ENCODE data around the gene DLX1. TPM values are rescaled to one million over a fixed set of nuclear protein-coding genes. Genes with fewer than 3 reads are reported as not detected.
A peak's percentile ranks its signal among the peaks of the same experiment; 100 is the strongest.

DLX1 gene
- total RNA-seq: not detected

GRCh38 chr2:172085460-172086159, at the start of gene DLX1:
Gene DLX1 (plus strand): TSS chr2:172085507. CDS start chr2:172085678, 171 bp downstream.
- no peak within 1 kb of the TSS for H3K27ac Mint-ChIP-seq
- H3K4me1 Mint-ChIP-seq: peaks cover 20% of the 10 kb centered on the region
- H3K36me3 Mint-ChIP-seq (ENCODE audit: low read depth): peaks cover 40% of the 10 kb centered on the region
- peak within 1 kb of the TSS; percentile 75 for H3K4me3 Mint-ChIP-seq
- no peaks in the 10 kb centered on the region for H3K9me3 Mint-ChIP-seq
- peaks cover 83% of the 10 kb centered on the region for H3K27me3 Mint-ChIP-seq
- peak; percentile 13 for ATAC-seq (replicated peaks)

GRCh38 chr2:172038121-172038520, 47.2 kb upstream of the DLX1 start:
- H3K4me3 Mint-ChIP-seq: no peak overlapping the region
- no peaks in the 10 kb centered on the region for H3K9me3 Mint-ChIP-seq
- ATAC-seq (replicated peaks): no peak
- H3K27ac Mint-ChIP-seq: no peak overlapping the region
- H3K4me1 Mint-ChIP-seq: no peaks in the 10 kb centered on the region
- no peaks in the 10 kb centered on the region for H3K27me3 Mint-ChIP-seq
- H3K36me3 Mint-ChIP-seq (ENCODE audit: low read depth): no peaks in the 10 kb centered on the region

DNA sequence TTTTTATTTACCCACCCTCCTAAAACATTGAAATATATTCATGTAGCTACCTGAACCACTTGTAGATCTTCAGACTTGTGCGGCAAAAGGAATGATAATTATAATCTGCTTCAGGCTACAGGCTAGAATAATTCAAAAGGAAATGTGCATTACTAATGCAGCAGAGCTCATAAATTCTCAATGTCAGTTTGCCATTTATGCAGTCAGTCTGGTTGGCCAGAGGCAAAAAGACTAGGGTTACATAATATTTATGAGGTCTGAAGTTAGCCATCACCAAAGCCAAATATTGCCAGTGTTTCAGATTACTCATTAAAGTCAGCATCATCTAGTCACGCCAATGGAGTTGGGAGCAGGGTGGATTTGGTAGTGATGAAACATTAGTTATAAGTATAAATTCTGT, 46.7 kb upstream of the DLX1 start:
- no peaks in the 10 kb centered on the region for H3K36me3 Mint-ChIP-seq (ENCODE audit: low read depth)
- no peaks in the 10 kb centered on the region for H3K4me1 Mint-ChIP-seq
- no peak overlapping the region for H3K4me3 Mint-ChIP-seq
- H3K9me3 Mint-ChIP-seq: no peaks in the 10 kb centered on the region
- no peak overlapping the region for H3K27ac Mint-ChIP-seq
- H3K27me3 Mint-ChIP-seq: no peaks in the 10 kb centered on the region
- no peak for ATAC-seq (replicated peaks)

DNA sequence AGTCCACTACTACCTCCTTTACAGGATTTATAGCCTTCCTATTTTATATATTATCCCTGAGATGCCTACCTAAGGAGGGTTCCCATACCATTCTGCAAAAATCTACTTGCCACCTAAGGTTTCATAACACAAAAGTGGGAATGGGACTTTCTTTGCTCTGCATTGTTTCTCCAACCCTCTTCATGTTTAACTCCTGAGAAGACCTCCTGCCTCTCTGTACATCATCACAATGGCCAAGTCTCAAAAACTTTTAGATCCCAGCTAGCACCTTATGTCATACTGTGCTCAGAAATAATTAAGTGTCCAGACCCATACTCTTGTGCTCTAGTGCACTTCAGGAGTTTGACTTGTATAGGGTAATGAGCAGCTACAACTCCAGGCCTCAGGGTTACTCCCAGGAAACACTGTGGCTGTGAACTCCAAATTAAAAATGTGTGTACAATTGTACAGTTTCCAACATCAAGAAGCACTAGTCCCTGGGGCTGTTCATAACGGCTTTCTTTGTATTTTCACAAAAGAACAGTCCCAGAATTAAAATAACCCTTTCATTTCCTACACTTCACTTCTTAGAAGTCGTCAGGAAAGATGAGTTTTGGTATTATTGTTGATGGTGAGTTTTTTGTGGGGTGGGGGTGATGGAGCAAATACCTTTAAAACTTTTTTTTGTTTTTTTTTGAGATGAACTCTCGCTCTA, 46.1 kb upstream of the DLX1 start:
- H3K27me3 Mint-ChIP-seq: no peaks in the 10 kb centered on the region
- no peak overlapping the region for H3K27ac Mint-ChIP-seq
- no peak for ATAC-seq (replicated peaks)
- no peaks in the 10 kb centered on the region for H3K9me3 Mint-ChIP-seq
- H3K4me1 Mint-ChIP-seq: no peaks in the 10 kb centered on the region
- no peaks in the 10 kb centered on the region for H3K36me3 Mint-ChIP-seq (ENCODE audit: low read depth)
- H3K4me3 Mint-ChIP-seq: no peak overlapping the region

DNA sequence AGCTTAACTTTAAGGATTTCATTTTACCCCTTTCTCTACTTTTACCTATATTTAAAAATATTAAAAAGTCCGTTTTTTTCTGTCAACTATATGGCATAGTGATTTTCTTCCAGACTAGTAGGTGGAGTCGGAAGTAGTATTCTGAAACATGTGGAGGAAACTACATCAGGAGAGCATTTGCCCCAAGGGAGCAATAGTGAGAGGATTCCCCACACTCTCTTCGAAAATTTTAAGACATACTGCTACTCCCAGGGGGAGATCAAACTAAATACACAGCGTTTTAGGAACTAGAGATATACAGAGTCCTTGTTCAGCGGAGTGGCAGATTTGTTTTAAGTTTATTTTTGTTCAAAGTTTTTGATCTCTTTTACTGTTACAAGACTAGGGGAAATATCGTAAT, 45.0 kb upstream of the DLX1 start:
- Mint-ChIP-seq H3K4me1 (no peaks in the 10 kb centered on the region), H3K36me3 (ENCODE audit: low read depth) (no peaks in the 10 kb centered on the region), H3K4me3 (no peak overlapping the region), H3K27me3 (no peaks in the 10 kb centered on the region), H3K9me3 (no peaks in the 10 kb centered on the region), H3K27ac (no peak overlapping the region)
- no peak for ATAC-seq (replicated peaks)

DNA sequence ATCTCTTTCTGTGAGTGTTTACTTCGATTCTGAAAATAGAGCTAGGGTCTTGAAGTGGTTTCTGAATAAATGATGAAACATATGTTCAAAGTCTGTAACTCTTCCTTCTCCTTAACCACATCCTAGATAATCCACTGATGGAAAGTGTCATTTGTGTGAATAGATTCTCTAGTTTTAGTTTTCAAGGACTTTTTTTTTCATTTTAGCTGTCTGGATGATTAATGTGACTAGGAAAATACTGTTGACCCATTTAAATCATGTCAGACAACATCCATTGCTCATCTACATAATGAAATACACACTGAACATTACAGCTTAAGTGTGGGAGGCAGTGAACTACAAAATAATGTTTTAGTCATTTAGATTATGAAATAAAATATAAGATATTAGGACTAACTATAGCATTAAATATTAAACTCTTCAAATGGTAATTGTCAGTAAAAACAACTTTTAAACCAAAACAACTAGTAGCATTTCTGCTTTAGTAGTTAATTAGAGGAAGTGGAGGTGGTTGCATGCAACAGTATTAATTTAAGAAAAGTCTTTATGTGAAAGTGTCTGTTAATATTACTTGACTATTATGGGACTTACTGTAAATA, 39.1 kb upstream of the DLX1 start:
- Mint-ChIP-seq H3K4me3 (no peak overlapping the region), H3K27me3 (no peaks in the 10 kb centered on the region), H3K9me3 (no peaks in the 10 kb centered on the region), H3K4me1 (no peaks in the 10 kb centered on the region), H3K36me3 (ENCODE audit: low read depth) (no peaks in the 10 kb centered on the region), H3K27ac (no peak overlapping the region)
- ATAC-seq (replicated peaks): no peak

GRCh38 chr2:172046866-172047565, 38.3 kb upstream of the DLX1 start:
- Mint-ChIP-seq H3K4me3 (no peak overlapping the region), H3K27me3 (no peaks in the 10 kb centered on the region), H3K9me3 (no peaks in the 10 kb centered on the region), H3K27ac (no peak overlapping the region), H3K36me3 (ENCODE audit: low read depth) (no peaks in the 10 kb centered on the region), H3K4me1 (no peaks in the 10 kb centered on the region)
- ATAC-seq (replicated peaks): no peak

- Mint-ChIP-seq H3K27me3 (no peaks in the 10 kb centered on the region), H3K9me3 (no peaks in the 10 kb centered on the region), H3K36me3 (ENCODE audit: low read depth) (no peaks in the 10 kb centered on the region), H3K27ac (no peak overlapping the region), H3K4me1 (no peaks in the 10 kb centered on the region), H3K4me3 (no peak overlapping the region)
- no peak for ATAC-seq (replicated peaks)
Measured at GRCh38 chr2:172047566-172048507, 37.5 kb upstream of the DLX1 start.

GRCh38 chr2:172048508-172049503, 36.5 kb upstream of the DLX1 start:
- no peak for ATAC-seq (replicated peaks)
- no peaks in the 10 kb centered on the region for H3K4me1 Mint-ChIP-seq
- no peak overlapping the region for H3K4me3 Mint-ChIP-seq
- no peak overlapping the region for H3K27ac Mint-ChIP-seq
- H3K36me3 Mint-ChIP-seq (ENCODE audit: low read depth): no peaks in the 10 kb centered on the region
- no peaks in the 10 kb centered on the region for H3K9me3 Mint-ChIP-seq
- H3K27me3 Mint-ChIP-seq: no peaks in the 10 kb centered on the region

DNA sequence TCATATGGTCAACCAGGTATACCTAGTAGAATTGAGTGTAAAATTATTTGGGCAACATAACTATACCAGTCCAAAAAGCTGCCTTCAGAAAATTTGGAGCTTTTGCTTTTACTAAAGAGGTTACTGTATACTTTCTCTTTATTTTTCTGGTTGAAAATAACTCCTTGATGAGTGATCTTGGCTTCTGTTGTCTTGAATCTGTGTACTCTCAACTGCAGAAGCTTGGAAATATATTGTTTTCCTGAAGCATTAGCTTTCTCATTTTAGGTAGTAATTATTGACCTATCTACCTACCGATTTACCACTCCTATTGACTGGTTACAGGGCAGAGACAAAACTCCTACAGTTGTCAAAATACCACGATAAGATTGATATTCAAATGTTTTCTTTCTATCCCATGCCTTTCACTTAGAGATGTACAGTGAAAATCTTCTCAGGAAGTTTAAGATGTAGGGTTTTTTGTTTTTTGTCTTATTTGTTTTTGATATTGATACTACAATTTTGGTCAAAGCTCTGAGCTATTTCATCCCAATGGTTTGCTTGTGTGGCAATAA, 35.7 kb upstream of the DLX1 start:
- Mint-ChIP-seq H3K4me3 (no peak overlapping the region), H3K27ac (no peak overlapping the region), H3K4me1 (no peaks in the 10 kb centered on the region), H3K9me3 (no peaks in the 10 kb centered on the region), H3K36me3 (ENCODE audit: low read depth) (no peaks in the 10 kb centered on the region), H3K27me3 (no peaks in the 10 kb centered on the region)
- no peak for ATAC-seq (replicated peaks)

DNA sequence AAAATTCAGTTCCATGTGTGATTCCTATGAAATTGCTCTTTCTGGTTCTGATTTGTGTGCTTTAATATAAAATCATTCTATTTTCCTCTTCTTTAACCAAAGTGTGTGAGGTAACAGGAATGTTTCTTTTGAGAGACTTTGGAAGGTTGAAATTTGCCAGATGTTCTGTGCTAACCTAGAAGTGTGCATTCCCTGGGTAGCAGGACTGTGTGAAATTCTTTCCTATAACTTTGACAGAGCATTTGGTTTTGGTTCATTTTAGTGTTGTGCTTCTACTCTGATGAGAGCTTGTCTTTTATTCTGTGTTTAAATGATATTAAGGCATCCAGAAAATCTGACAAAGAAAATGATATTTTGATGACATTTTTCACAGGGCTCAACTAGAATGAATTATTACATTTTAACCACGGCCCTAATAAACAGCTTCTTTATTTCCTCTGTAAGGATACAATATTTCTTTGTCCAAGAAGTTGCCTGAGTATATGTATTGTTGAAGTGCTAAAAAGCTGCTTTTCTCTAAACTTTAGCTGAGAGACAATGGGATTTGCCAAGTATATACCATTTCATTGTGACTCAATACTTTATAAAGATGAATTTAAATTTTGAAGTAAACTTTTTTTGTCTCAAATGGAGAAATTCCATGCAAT, 34.7 kb upstream of the DLX1 start:
- Mint-ChIP-seq H3K9me3 (no peaks in the 10 kb centered on the region), H3K4me3 (no peak overlapping the region), H3K36me3 (ENCODE audit: low read depth) (no peaks in the 10 kb centered on the region), H3K27me3 (no peaks in the 10 kb centered on the region), H3K4me1 (no peaks in the 10 kb centered on the region), H3K27ac (no peak overlapping the region)
- no peak for ATAC-seq (replicated peaks)

Measured in activated T-helper 17 cell treated with anti-CD3 and anti-CD28 coated beads, Interleukin-2, amount 50 U/mL, for 72 hours (primary cell).